GM21576 (cell line): Measurements from ENCODE around the gene LRRK1.

ENCODE experiments used
- ATAC-seq: cut with Tn5 transposase; IDR thresholded peaks from one replicate; pipeline ENCODE4 v1.9.1; 2021; ENCODE audit warnings: mild to moderate bottlenecking, moderate library complexity; ENCODE audit not compliant: unreplicated experiment

The LRRK1 gene

GRCh38 chr15:101019366-101019896 lies 100.3 kb downstream of the LRRK1 start:
- ATAC-seq, result no peak

DNA sequence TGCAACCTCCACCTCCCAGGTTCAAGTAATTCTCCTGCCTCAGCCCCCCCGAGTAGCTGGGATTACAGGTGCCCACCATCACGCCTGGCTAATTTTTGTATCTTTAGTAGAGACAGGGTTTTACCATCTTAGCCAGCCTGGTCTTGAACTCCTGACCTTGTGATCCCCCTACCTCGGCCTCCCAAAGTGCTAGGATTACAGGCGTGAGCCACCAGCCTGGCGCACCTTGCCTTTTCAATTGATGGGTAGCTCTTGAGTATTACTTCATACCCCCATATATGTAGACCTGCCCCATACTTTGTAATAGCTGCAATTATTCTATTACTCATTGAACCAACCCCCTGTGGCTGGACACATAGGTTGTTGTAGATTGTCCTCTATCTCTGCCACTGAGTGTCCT lies 101.3 kb downstream of the LRRK1 start:
- ATAC-seq, result no peak

DNA sequence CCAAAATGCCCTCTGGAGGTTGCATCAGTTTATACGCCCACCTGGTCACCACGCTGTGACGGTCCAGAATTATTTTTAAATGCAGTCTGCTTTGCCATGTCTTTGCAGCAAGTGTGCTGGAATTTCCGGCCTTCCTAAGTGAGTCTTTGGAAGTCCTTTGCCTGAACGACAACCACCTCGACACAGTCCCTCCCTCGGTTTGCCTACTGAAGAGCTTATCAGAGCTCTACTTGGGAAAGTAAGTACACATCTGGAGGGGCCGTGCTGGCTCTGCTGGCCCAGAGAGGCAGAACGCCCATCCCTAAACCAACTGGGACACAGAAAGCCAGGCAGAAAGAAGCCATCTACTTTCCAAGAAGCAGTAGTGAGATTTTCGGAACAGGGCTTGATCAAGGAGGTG lies 101.8 kb downstream of the LRRK1 start:
- ATAC-seq, result no peak

DNA sequence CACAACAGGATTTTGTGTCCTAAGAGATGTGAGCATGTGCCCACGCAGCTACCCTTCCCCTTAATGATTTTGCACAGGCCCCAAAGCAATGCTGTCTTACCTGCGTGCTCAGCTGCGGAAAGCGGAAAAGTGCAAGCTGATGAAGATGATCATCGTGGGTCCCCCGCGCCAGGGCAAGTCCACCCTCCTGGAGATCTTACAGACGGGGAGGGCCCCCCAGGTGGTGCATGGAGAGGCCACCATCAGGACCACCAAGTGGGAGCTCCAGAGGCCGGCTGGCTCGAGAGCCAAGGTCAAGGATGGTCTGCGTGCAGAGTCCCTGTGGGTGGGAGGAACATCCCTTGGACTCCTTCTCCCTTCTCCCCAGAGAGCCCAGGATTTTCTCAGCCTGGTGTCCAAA lies 103.1 kb downstream of the LRRK1 start:
- no peak for ATAC-seq

DNA sequence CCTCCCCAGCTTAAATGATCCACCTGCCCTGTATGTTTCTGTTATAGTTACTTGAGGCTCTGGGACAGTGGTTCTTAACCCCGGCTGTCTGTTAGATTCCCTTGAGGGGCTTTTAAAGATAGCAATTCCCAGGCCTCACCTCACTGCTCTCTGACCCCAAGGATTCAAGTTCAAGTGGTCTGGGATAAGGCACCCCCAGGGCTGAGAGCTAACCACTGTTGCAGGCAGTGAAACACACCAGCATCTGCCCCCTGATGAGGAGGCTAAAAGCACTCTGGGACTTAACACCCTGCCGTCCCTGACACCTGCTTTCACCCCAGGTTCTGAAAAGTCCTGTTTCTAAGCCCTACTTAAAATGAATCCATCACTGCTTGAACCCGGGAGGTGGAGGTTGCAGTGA lies 103.7 kb downstream of the LRRK1 start:
- ATAC-seq, result no peak

GRCh38 chr15:101023501-101024072 lies 104.4 kb downstream of the LRRK1 start:
- no peak for ATAC-seq

GRCh38 chr15:101024073-101024695 lies 105.0 kb downstream of the LRRK1 start:
- no peak for ATAC-seq

DNA sequence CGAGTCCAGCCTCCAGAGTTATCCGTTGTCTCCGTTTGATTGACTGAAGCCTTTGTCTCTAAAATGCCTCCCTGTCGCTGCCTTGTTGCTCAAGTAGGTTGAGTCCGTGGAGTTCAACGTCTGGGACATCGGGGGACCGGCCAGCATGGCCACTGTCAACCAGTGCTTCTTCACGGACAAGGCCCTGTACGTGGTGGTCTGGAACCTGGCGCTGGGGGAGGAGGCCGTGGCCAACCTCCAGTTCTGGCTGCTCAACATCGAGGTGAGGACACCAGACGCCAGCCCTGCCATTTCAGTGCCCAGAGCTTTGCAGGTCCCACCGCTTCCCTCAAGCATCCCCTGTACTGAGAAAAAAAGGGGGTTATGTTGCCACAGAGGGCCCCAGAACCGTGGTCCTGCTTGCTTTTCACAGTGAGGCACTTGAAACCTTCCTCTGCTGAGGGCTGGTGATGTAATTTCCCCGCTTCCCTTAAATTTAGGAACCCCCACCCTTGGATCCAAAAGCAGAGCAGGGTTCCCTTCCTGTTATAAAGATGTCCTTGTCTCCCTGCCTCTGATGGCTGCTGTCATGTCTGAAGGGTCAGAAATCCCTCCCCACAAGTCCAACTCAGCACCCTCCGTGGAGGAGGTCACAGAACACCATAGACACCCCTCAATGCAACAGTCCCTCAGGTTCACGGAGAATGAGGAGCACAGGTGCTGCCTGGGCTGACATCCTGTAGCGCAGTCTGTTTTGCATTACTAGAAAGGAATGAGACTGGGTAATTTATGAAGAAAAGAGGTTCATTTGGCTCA lies 105.7 kb downstream of the LRRK1 start:
- ATAC-seq, result no peak

DNA sequence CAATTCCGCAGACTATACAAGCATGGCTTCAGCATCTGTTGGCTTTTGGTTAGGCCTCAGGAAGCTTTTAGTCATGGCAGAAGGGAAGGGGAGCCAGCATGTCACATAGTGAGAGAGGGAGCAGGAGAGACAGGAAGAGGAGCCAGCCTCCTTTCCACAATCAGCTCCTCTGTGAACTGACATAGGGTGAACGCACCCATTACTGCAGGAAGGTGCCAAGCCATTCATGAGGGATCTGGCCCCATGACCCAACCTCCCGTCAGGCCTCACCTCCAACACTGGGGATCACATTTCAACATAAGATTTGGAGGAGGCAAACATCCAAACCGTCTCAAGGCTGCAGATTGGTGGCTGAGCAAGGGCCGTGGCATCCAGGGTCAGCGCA lies 106.3 kb downstream of the LRRK1 start:
- ATAC-seq, result no peak

GRCh38 chr15:101025896-101026631 lies 106.9 kb downstream of the LRRK1 start:
- ATAC-seq, result no peak

- no peak for ATAC-seq
Observed at GRCh38 chr15:101026656-101027272, 107.6 kb downstream of the LRRK1 start.

DNA sequence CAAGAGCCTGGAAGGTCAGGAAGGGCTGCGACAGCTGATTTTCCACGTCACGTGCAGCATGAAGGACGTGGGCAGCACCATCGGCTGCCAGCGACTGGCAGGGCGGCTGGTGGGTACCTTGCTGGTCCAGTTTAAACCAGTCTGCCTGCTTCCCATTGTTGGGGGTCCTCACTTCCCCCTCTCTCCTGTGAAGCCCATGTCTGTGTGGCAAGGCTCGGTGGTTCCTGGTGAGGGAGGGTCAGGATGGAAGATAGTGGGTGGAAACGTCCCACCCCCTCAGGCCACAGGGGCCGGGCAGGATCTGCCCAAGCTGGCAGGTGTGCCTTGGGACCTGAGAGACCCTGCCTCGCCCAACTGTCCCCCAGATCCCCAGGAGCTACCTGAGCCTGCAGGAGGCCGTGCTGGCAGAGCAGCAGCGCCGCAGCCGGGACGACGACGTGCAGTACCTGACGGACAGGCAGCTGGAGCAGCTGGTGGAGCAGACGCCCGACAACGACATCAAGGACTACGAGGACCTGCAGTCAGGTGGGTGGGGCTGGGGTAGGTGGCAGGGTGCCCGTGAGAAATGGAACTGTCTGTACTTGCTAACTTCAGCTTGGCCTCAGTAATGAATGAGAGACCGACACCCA lies 108.2 kb downstream of the LRRK1 start:
- ATAC-seq, result no peak

GRCh38 chr15:101027920-101028319 lies 108.8 kb downstream of the LRRK1 start:
- no peak for ATAC-seq

DNA sequence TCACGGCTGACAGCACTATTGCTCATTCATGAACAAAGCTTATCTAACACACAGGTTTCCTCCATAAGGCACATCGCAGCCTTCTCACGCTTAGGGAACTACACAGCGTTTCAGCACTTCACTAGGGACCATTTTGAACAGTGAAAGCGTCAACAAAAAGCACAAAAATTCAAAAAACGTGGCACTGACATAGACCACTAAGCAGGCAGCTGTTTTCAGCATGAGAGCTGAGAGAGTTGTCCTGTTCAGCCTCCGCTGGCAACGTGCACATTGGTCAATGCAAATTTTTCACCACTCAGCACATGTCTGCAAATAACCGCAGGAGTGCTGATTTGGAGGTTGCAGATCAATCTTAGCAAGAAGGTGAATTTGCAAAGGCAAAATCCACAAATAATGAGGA lies 109.2 kb downstream of the LRRK1 start:
- no peak for ATAC-seq

DNA sequence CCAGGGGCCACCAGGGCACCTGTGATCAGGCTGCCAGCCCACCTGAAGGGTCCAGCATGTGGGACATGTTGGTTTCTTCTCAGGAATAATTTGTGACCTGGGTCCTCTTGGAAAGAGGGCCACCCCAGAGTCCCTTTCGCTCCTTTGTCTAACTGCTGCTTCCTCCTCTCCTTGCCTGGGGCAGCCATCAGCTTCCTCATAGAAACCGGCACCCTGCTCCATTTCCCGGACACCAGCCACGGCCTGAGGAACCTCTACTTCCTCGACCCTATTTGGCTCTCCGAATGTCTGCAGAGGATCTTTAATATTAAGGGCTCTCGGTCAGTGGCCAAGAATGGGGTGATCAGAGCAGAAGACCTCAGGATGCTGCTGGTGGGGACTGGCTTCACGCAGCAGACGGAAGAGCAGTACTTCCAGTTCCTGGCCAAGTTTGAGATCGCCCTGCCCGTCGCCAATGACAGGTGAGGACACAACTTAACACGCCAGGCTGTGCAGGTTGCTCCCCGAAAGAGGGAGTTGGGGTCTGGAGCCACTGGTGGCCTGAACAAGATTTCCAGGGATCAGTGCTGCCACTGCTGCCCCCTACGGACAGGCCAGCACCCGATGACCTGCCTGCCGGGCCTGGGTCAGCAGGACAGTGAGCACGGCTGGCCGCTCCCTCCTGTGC lies 109.7 kb downstream of the LRRK1 start:
- no peak for ATAC-seq

GRCh38 chr15:101029971-101030661 lies 111.0 kb downstream of the LRRK1 start:
- ATAC-seq, result no peak

DNA sequence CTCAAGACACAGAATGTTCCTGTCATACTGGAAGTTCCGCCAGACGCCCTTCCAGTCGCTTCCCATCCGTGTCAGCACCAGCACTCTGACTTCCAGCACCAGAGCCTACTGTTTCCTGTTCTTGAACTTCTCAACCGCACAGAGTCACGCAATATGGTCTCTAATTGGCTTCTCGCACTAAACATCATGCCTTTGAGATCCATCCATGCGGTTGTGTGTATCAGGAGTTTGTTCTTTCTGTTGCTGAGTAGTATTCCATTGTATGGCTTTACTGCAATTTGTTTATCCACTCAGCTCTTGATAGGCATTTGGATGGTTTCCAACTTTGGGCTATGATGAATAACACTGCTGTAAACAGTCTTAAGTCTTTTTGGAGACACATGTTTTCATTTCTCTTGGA lies 112.1 kb downstream of the LRRK1 start:
- ATAC-seq, result no peak

- no peak for ATAC-seq
Observed at GRCh38 chr15:101033801-101034200, 114.6 kb downstream of the LRRK1 start.

DNA sequence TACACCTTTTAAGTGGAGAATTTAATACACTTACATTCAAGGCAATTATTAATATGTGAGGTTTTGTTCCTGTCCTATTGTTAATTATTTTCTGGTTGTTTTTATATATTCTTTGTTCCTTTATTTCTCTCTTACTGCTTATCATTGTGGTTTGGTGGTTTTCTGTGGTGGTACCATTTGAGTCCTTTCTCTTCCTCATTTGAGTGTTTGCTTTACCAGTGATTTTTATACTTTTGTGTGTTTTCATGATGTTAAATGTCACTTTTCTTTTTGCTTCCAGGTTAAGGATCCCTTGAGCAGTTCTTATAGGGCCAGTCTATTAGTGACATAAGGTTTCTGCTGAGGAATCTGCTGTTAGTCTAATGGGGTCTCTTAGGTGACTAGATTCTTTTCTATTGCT lies 116.5 kb downstream of the LRRK1 start:
- no peak for ATAC-seq
